ENCODE data around the gene FKBP1A.
A peak's percentile ranks its signal among the peaks of the same experiment; 100 is the strongest.
"Not testable (repeated sequence)": the region's sequence is repeated elsewhere in the genome, so short reads cannot be mapped to it uniquely, and the experiment has no call there.

Gene FKBP1A

GRCh38 chr20:1415667-1416468 lies 23.0 kb upstream of the FKBP1A start:
- DNase-seq = no peak

- DNase-seq = no peak
These were observed 22.1 kb upstream of the FKBP1A start for GRCh38 chr20:1414982-1415381.

- no peak for DNase-seq
These were observed 12.9 kb upstream of the FKBP1A start for GRCh38 chr20:1405801-1406200.

GRCh38 chr20:1403624-1404023 lies 10.8 kb upstream of the FKBP1A start:
- DNase-seq = no peak

GRCh38 chr20:1402149-1402548 lies 9.3 kb upstream of the FKBP1A start:
- no peak for DNase-seq

- DNase-seq = no peak
These were observed 8.6 kb upstream of the FKBP1A start for GRCh38 chr20:1401451-1401907.

- not testable (repeated sequence) for DNase-seq
These were observed 7.0 kb upstream of the FKBP1A start for GRCh38 chr20:1399678-1400366.

- not testable (repeated sequence) for DNase-seq
These were observed 5.3 kb upstream of the FKBP1A start for GRCh38 chr20:1398185-1398584.

GRCh38 chr20:1397710-1398109 lies 4.9 kb upstream of the FKBP1A start:
- DNase-seq = no peak

- no peak for DNase-seq
These were observed 3.8 kb upstream of the FKBP1A start for GRCh38 chr20:1396702-1397101.

- no peak for DNase-seq
These were observed 3.4 kb upstream of the FKBP1A start for GRCh38 chr20:1396264-1396663.

- DNase-seq = no peak
These were observed 1.8 kb upstream of the FKBP1A start for GRCh38 chr20:1394686-1395085.

GRCh38 chr20:1393507-1393882 lies 641 bp upstream of the FKBP1A start:
- no peak for DNase-seq

GRCh38 chr20:1392443-1392692 lies 486 bp downstream of the FKBP1A start:
- no peak for DNase-seq

- DNase-seq = no peak
These were observed 1.0 kb downstream of the FKBP1A start for GRCh38 chr20:1391640-1392442.

- DNase-seq = no peak
These were observed 2.1 kb downstream of the FKBP1A start for GRCh38 chr20:1390581-1391403.

GRCh38 chr20:1389703-1390580 lies 2.9 kb downstream of the FKBP1A start:
- DNase-seq = peak; percentile 15

GRCh38 chr20:1388741-1389483 lies 3.9 kb downstream of the FKBP1A start:
- no peak for DNase-seq

- DNase-seq = no peak
These were observed 4.6 kb downstream of the FKBP1A start for GRCh38 chr20:1388253-1388652.

GRCh38 chr20:1386323-1386722 lies 6.5 kb downstream of the FKBP1A start:
- DNase-seq = no peak
